B cell (primary cell): ENCODE data around the gene HIBCH. TPM values are rescaled to one million over a fixed set of nuclear protein-coding genes. Genes with fewer than 3 reads are reported as not detected.

ENCODE experiments used
- ATAC-seq: fragments of 200-7000 bp; cut with Tn5 transposase; one replicate; pipeline ENCODE4 v1.10.0; 2021; ENCODE audit warnings: low read depth, mild to moderate bottlenecking, moderate number of reproducible peaks, moderate library complexity
- CTCF ChIA-PET: fragments of 350-600 bp; sonication (Branson Sonifier 250); formaldehyde crosslinking; loops from one replicate; lab custom pipeline; 2021; ENCODE audit warnings: antibody characterized with exemption, inconsistent platforms; lab: Charles Lee
- POLR2A ChIA-PET: fragments of 350-600 bp; sonication (Branson Sonifier 250); formaldehyde crosslinking; loops from one replicate; lab custom pipeline; 2021; ENCODE audit warnings: antibody characterized with exemption; lab: Charles Lee
- DNase-seq: peaks from one replicate; pipeline ENCODE4 v3.0.0; 2013
- H2AFZ ChIP-seq: 2 replicates; pipeline ENCODE4 v1.6.1; 2012; ENCODE audit warnings: mild to moderate bottlenecking, low read depth, low read length; ENCODE audit not compliant: insufficient read depth, poor library complexity, severe bottlenecking
- H3K27ac ChIP-seq, 2 donors: 1 replicate in 1 of 2; 2 replicates in 1 of 2; pipeline ENCODE4 v1.5.1; 2012 to 2013; ENCODE audit warnings: low read length in 2 of 2, mild to moderate bottlenecking in 2 of 2, moderate library complexity in 1 of 2
- H3K27me3 ChIP-seq, 4 experiments: fragments of 200-600 bp in 1 of 4; sonication (generic) in 1 of 4; replicated peaks in 1 of 4; 1 replicate in 2 of 4; 2 replicates in 2 of 4; pipeline versions ENCODE4 v1.6.1 to v1.7.0; 2013 to 2016; ENCODE audit warnings: low read length in 3 of 4, mild to moderate bottlenecking in 2 of 4, mixed read lengths in 1 of 4, moderate library complexity in 1 of 4; ENCODE audit not compliant: insufficient read depth in 4 of 4, control insufficient read depth in 3 of 4; ENCODE audit errors: control extremely low read depth in 1 of 4
- H3K36me3 ChIP-seq, 2 experiments: replicated peaks in 1 of 2; 1 replicate in 1 of 2; 2 replicates in 1 of 2; pipeline versions ENCODE4 v1.6.1 to v1.7.1; 2013; ENCODE audit warnings: low read length in 1 of 2; ENCODE audit not compliant: insufficient read depth in 2 of 2, control insufficient read depth in 1 of 2; ENCODE audit errors: control extremely low read depth in 1 of 2, extremely low read depth in 1 of 2
- H3K4me1 ChIP-seq, 2 donors: fragments of 200-600 bp in 1 of 2; sonication (generic) in 1 of 2; 1 replicate in 1 of 2; 2 replicates in 1 of 2; pipeline versions ENCODE4 v1.5.1 to v1.6.1; 2013 to 2017; ENCODE audit warnings: low read length in 2 of 2; ENCODE audit not compliant: control insufficient read depth in 2 of 2, insufficient read depth in 2 of 2
- H3K4me2 ChIP-seq: replicated peaks from 2 replicates; pipeline ENCODE3; 2012; ENCODE audit warnings: mild to moderate bottlenecking, low read depth, low read length; ENCODE audit not compliant: poor library complexity, severe bottlenecking
- H3K4me3 ChIP-seq, 5 experiments: fragments of 200-600 bp in 1 of 5; sonication (generic) in 1 of 5; 1 replicate in 3 of 5; 2 replicates in 2 of 5; pipeline versions ENCODE4 v1.5.1 to v1.7.0; 2011 to 2016; ENCODE audit warnings: low read length in 4 of 5, mild to moderate bottlenecking in 4 of 5, low read depth in 2 of 5, control low read depth in 1 of 5, moderate library complexity in 1 of 5; ENCODE audit not compliant: insufficient read depth in 1 of 5; ENCODE audit errors: control extremely low read depth in 1 of 5, extremely low read depth in 1 of 5
- H3K79me2 ChIP-seq: fragments of 200-600 bp; sonication (generic); one replicate; pipeline ENCODE4 v1.6.0; 2016; ENCODE audit warnings: low read length; ENCODE audit not compliant: control insufficient read depth, insufficient read depth
- H3K9ac ChIP-seq: fragments of 200-600 bp; sonication (generic); 2 replicates; pipeline ENCODE4 v1.6.1; 2017; ENCODE audit warnings: mild to moderate bottlenecking, low read length, moderate library complexity
- H3K9me3 ChIP-seq, 3 donors: one replicate each; pipeline versions ENCODE4 v1.6.1 to v1.7.1; 2013; ENCODE audit warnings: low read length in 2 of 3; ENCODE audit not compliant: control insufficient read depth in 2 of 3, insufficient read depth in 1 of 3; ENCODE audit errors: control extremely low read depth in 1 of 3
- H4K20me1 ChIP-seq: 2 replicates; pipeline ENCODE4 v1.6.0; 2012; ENCODE audit warnings: mild to moderate bottlenecking, low read length; ENCODE audit not compliant: insufficient read depth, control insufficient read depth, poor library complexity, severe bottlenecking
- H3K27ac Mint-ChIP-seq: one replicate; pipeline ENCODE4 v1.8.0; 2021; ENCODE audit warnings: mixed read lengths
- H3K27me3 Mint-ChIP-seq: one replicate; pipeline ENCODE4 v1.8.0; 2021; ENCODE audit warnings: mixed read lengths
- H3K4me1 Mint-ChIP-seq: one replicate; pipeline ENCODE4 v1.8.0; 2021; ENCODE audit warnings: mixed read lengths
- H3K4me3 Mint-ChIP-seq: one replicate; pipeline ENCODE4 v1.8.0; 2021; ENCODE audit warnings: mixed read lengths
- H3K9me3 Mint-ChIP-seq: one replicate; pipeline ENCODE4 v1.8.0; 2022; ENCODE audit warnings: mixed read lengths; ENCODE audit not compliant: insufficient read depth
- CTCF ChIP-seq: fragments of 200-600 bp; IDR thresholded peaks from one replicate; pipeline ENCODE4 v1.8.0; 2022; ENCODE audit warnings: antibody characterized with exemption, mild to moderate bottlenecking
- EZH2 ChIP-seq: IDR thresholded peaks from 2 replicates; pipeline ENCODE4 v1.6.1; 2012; ENCODE audit warnings: borderline replicate concordance, low read depth, mild to moderate bottlenecking, moderate library complexity, low read length; ENCODE audit not compliant: insufficient read depth, poor library complexity, severe bottlenecking
- WGBS: methylation state at CpG from one replicate; pipeline ENCODE4 v1.1.5; 2013; ENCODE audit warnings: missing lambda C conversion rate; ENCODE audit not compliant: insufficient coverage; 5-methylcytosine and 5-hydroxymethylcytosine counted together
- intact Hi-C: fragments of 100-400 bp; cut with micrococcal nuclease; formaldehyde crosslinking; loops from one replicate; pipeline ENCODE4 v1.10.0; 2022
- polyA plus RNA-seq: library from polyadenylated mRNA; depleted of rRNA; stranded (reverse); fragments of >200 nt; gene quantifications from 2 replicates; pipeline ENCODE4 v1.2.3, GENCODE V29; 2012
- total RNA-seq, 2 donors: library from RNA; stranded (reverse); fragments of 120-200 nt in 1 of 2; gene quantifications; 1 replicate in 1 of 2; 2 replicates in 1 of 2; pipeline versions ENCODE4 v1.2.3 to v1.2.4, GENCODE V29; 2013 to 2022

The HIBCH gene
- total and polyA plus RNA-seq, 2 donors (not counting 1 experiment from before 2014, with no cell fraction given) = 5.6 to 30.2 TPM

GRCh38 chr2:190261851-190262250 is 57.8 kb downstream of the HIBCH start:
- H3K27me3 ChIP-seq = no peaks in the 10 kb centered on the region
- DNase-seq (no peak), ATAC-seq (no peak)
- H3K79me2 ChIP-seq = no peaks in the 10 kb centered on the region
- H3K4me2 ChIP-seq = no peak overlapping the region
- no peaks in the 10 kb centered on the region for H3K4me1 ChIP-seq
- H3K4me3 ChIP-seq = no peak overlapping the region
- no peak overlapping the region for H3K4me3 Mint-ChIP-seq
- H3K27me3 Mint-ChIP-seq = no peaks in the 10 kb centered on the region
- WGBS = no CpG with 5 or more reads among the region's 2 CpGs
- no peak overlapping the region for H3K9ac ChIP-seq
- H3K9me3 Mint-ChIP-seq = peaks cover 6% of the 10 kb centered on the region
- H3K27ac Mint-ChIP-seq = no peak overlapping the region
- no peaks in the 10 kb centered on the region for H3K4me1 Mint-ChIP-seq
- peaks cover 0 to 6% (median 2%) of the 10 kb centered on the region in 3 donors for H3K9me3 ChIP-seq
- POLR2A ChIA-PET = no interaction called here
- CTCF ChIA-PET = no interaction called here
- no peaks in the 10 kb centered on the region for H4K20me1 ChIP-seq
- intact Hi-C loops = no loop called here
- H3K36me3 ChIP-seq = peaks cover 4 to 14% of the 10 kb centered on the region in 2 experiments
- no peak overlapping the region for H2AFZ ChIP-seq
- TF ChIP-seq EZH2 (no peak), CTCF (no peak)
- H3K27ac ChIP-seq = no peak overlapping the region

GRCh38 chr2:190256087-190256486 is 63.5 kb downstream of the HIBCH start:
- Histone ChIP-seq H3K9me3 (no peaks in the 10 kb centered on the region), H4K20me1 (no peaks in the 10 kb centered on the region), H3K36me3 (peaks cover 7 to 51% of the 10 kb centered on the region in 2 experiments), H3K4me3 (no peak overlapping the region), H3K4me2 (no peak overlapping the region), H3K79me2 (no peaks in the 10 kb centered on the region), H3K27me3 (no peaks in the 10 kb centered on the region), H3K27ac (no peak overlapping the region), H3K4me1 (no peaks in the 10 kb centered on the region), H3K9ac (no peak overlapping the region), H2AFZ (no peak overlapping the region)
- Mint-ChIP-seq H3K27me3 (no peaks in the 10 kb centered on the region), H3K27ac (no peak overlapping the region), H3K9me3 (peaks cover 2% of the 10 kb centered on the region), H3K4me1 (no peaks in the 10 kb centered on the region), H3K4me3 (no peak overlapping the region)
- no peak for TF ChIP-seq EZH2
- no peak for TF ChIP-seq CTCF
- CTCF ChIA-PET = interaction anchor here (0.7 kb wide), 1 partner anchor 360 kb away, joined by 3 read pairs; no protein-coding TSS in a partner anchor
- POLR2A ChIA-PET = no interaction called here
- intact Hi-C loops = no loop called here
- ATAC-seq (no peak), DNase-seq (no peak)
- no CpG with 5 or more reads among the region's 3 CpGs for WGBS
